NCI-H2081 treated with DMSO at 0.1 percent for 48 hours (cell line): ENCODE data around the gene OBSL1.

ENCODE experiments used
- DNase-seq: peaks from one replicate; lab custom pipeline; 2025; lab: John Stamatoyannopoulos, UW

OBSL1 gene

DNA sequence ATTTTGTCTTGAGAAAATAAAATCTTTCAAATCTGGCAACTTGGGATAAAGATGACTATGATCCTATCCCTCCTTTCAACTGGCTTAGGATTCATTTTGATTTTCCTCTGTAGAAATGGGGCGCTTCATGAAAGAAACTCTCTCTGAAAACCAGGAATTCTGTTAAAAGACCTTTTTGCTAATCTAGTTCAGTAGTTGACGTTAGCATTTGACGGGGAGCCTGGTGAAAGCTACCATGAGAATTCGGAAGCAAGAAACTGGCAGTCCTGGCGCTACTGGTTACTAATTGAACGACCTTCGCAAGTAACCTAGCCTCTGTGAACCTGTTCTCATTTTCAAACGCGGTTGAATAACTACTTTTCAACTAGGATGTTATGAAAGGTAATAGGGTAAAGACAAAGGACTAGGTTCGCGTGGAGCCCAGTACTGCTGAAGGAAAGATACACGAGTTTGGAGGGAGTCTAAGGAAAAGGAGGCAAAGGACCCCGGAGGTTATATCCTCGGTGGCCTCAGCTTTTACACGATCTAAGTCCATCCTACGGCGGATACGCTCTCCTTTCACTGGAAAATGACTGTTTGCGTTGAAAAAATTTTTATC, 25.7 kb upstream of the OBSL1 start:
- no peak for DNase-seq

GRCh38 chr2:219595256-219595655, 23.9 kb upstream of the OBSL1 start:
- no peak for DNase-seq

DNA sequence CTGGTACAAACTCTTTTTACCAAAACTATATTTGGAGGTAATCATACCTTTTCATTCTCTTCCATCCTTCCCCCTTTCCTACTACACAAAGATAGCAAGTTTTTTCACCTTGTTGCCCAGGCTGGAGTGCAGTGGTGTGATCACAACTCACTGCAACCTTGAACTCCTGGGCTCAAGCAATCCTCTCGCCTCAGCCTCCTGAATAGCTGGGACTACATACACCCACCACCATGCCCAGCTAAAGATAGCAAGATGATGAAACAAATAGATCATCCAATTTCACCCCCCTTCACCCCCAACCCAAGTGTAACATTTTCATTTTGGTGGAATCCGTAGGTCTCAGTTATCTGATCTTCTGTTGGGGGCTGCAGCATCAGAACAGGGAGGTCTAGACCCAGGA, 21.8 kb upstream of the OBSL1 start:
- DNase-seq: no peak

DNA sequence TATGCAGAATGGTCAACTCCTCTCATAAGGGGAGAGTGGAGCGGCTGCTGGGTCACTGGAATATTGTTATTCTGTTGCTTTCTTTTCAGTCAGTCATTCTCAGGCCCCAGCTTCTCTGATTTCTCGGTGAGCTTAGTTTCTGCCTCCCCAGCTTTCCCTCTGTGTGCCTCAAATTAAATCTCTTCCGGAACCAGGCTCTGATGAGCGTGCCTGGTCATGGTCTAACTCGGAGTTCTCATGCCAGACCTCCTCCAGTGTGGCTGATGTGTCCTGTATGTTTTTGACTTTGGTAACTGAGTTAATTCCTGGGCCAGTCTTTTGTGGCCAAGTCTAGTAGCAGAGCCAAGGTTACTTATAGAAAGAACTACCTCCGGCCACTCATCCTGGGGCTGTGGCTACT, 21.4 kb upstream of the OBSL1 start:
- no peak for DNase-seq

DNA sequence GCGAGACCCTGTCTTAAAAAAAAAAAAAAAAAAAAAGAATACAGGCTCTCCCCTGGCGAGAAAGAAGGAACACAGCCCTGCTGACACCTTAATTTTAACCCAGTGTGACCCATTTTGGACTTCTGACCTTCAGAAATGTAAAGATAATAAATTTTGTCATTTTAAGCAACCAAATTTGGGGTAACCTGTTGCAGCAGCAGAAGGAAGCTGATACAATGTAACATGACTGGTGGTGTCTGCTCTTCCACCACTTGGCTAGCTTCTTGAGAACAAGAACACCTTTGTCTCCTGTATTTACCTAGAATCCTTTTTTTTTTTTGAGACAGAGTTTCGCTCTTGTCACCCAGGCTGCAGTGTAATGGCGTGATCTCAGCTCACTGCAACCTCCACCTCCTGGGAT, 19.8 kb upstream of the OBSL1 start:
- no peak for DNase-seq

DNA sequence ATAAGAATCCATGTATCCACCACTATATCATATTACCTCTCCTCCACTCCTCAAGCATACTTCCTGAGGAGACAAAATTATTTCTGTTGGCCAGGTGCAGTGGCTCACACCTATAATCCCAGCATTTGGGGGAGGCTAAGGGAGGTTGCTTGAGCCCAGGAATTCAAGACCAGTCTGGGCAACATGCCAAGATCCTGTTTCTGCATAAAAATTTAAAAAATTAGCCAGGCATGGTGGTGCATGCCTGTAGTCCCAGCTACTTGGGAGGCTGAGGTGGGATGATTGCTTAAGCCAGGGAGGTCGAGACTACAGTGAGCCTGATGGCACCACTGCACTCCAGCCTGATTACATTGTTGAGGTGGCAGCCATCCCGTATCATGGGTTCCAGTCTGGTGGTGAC, 10.0 kb upstream of the OBSL1 start:
- no peak for DNase-seq

DNA sequence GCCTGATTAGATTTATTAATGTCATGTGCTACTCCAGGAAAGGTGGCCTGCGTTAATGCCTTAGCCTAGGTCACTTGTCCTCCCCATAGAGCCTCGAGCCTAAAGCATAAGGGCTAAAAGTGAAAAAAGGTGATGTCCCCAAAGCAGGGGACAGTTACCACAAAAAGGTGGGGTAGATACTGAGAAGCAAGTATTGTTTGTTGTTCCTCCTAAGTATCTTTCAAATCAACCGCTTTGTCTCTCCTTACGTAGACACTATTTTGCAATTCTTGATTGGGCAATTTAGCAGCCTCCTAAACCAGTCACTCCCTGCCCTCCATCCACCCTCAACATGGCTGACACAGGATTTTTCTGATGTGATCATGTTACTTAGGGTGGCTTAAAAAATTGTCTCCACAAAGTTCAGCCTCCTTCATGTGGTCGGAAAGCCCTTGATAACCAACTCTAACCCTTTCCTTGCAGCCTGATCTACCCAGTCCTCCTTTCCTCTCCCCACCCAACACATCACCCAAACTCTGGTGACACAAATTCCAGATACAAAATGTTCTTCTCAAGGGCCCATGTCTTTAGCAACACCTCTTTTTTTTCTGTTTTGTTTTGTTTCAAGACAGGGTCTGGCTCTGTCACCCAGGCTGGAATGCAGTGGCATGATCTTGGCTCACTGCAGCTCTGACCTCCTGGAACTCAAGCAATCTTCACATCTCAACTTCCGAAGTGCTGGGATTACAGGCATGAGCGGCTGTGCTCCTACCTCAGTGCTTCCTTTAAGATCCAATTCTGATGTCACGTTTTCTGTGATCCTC, 7.7 kb upstream of the OBSL1 start:
- DNase-seq: no peak

DNA sequence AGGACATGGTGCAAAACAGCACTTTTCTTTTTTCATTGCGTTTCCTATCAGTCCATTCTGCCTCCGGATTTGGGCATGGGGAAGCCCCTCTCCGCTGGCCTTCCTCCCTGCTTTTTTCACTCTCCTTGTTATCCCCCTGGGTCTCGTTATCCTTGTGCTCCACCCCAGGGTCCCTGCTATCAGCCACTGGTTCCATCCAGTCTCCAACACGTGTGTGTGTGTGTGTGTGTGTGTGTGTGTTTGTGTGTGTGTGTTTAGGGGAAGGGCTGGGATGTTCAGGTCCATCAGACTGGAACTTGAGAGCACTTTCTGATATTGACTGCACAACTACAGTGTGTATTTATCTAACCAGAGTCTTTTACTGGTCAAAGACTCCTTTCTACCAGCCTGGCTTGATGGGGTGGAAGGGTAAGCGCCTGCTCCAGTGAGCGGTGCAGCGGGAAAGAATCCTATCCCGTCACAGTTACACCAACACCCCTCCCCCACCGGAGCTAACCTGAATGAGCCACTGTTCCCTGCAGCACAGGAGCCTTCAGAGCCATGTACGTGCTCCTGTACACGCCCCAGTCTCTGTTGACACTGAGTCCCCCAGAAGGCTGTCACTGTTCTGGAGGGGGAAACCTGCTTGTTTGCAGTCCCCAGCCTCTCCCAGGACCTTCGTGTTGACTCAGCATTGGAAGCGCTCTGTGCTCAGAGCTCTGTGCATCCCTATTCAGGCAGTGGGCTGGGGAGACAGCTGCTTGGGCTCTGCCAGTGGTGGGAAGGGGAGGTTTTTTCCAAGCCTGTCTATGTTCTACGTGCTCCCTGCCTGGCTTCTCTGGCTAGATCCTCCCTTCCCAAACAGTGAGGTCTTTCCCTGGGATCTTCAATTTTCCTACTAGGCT, 5.4 kb upstream of the OBSL1 start:
- DNase-seq: no peak

- no peak for DNase-seq
Measured at GRCh38 chr2:219575566-219576504, 4.5 kb upstream of the OBSL1 start.

- DNase-seq: no peak
Measured at GRCh38 chr2:219574484-219575311, 3.4 kb upstream of the OBSL1 start.

- DNase-seq: no peak
Measured at GRCh38 chr2:219573166-219573565, 1.8 kb upstream of the OBSL1 start.

DNA sequence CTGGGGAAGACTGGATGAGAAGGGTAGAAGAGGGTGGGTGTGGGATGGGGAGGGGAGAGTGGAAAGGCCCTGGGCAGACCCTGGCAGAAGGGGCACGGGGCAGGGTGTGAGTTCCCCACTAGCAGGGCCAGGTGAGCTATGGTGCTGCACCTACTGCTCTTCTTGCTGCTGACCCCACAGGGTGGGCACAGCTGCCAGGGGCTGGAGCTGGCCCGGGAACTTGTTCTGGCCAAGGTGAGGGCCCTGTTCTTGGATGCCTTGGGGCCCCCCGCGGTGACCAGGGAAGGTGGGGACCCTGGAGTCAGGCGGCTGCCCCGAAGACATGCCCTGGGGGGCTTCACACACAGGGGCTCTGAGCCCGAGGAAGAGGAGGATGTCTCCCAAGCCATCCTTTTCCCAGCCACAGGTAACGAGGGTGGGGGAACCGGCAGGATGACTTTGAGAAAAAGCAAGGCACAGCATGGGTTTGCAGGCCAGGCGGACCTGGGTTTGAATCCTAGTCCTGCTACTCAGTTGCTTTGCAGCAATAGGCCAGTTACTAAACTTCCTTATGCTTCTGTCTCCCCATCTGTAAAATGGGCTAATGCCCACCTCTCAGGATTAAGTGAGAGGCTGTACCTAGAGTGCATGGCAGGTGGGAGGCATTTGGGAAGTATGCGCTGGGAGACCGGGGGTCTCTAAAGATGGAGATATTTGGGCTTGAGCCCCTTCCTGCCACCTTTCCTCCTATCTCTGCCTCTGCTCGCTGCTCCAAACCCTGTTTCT, 1.1 kb upstream of the OBSL1 start, which contains the start of gene INHA:
TSS of gene INHA (plus strand) at position 74 of the 765 bp plus-strand sequence. CDS start at position 139, 65 bp downstream.
- no peak for DNase-seq

GRCh38 chr2:219570924-219571310, 422 bp downstream of the OBSL1 start:
- DNase-seq: no peak

- no peak for DNase-seq
Measured at GRCh38 chr2:219570194-219570923, 980 bp downstream of the OBSL1 start.

GRCh38 chr2:219569635-219570034, 1.7 kb downstream of the OBSL1 start:
- DNase-seq: no peak

GRCh38 chr2:219569041-219569440, 2.3 kb downstream of the OBSL1 start:
- DNase-seq: no peak

DNA sequence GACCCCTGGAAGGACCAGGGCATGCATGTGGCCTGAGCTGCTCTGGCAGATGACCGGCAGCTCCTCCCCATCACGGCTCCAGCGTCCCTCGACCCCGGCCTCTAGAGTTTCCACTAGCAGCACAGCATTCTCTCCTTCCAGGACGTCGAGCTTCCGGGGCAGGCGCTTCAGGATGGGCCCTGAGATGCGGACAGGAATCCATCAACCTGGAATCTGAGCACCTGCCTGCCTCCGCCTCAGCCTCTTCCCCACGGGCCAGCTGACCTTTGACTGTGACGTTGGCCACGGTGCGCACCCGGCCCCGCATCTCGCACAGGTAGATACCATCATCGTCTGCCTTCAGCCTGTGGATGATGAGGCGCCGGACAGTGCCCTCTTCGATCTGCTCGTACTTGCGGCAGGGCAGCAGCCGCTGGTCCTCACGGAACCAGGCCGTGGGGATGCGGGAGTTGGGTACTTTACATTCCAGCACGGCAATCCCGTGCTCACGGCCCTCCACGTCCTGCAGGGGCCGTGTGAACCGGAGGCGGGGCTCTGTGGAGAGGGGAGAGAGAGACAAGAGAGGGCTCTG, 3.5 kb downstream of the OBSL1 start:
- DNase-seq: no peak

GRCh38 chr2:219567131-219567530, 4.2 kb downstream of the OBSL1 start:
- DNase-seq: no peak

DNA sequence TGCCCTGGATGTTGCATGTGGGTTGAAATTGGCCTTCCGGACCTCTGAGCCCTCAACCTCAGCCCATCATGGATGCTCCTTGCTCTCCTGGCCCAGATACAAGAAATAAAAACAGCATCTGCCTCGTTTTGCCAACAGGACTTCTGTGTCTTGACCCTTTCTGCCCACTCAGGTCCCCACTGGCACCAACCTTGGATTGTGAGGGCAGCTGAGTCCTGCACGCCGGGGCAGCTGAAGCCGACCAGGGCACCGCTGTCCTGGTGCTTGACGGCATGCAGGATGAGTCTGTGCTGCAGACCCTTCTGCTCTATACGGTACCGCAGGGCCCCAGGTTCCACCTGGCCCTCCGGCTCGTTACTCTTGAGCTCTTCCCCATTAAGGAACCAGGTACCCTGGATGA, 4.7 kb downstream of the OBSL1 start:
- DNase-seq: no peak
